Measurements from ENCODE around the gene RILPL2. TPM values are rescaled to one million over a fixed set of nuclear protein-coding genes. Genes with fewer than 3 reads are reported as not detected.

Gene RILPL2
- total and polyA plus RNA-seq, 2 experiments from 2014 or later: 1.4 to 2.0 TPM

- H3K4me3 ChIP-seq: no peak overlapping the region
- Mint-ChIP-seq H3K9me3 (no peaks in the 10 kb centered on the region; the same call in 2 of the 3 replicates), H3K36me3 (ENCODE audit: low read depth) (peaks cover 63% of the 10 kb centered on the region), H3K4me3 (no peak overlapping the region), H3K27ac (no peak overlapping the region), H3K27me3 (ENCODE audit: insufficient read depth, low read depth, poor library complexity) (peaks cover 26% of the 10 kb centered on the region), H3K4me1 (peaks cover 2% of the 10 kb centered on the region; the same call in 2 of the 3 replicates)
- H3K9me2 ChIP-seq (ENCODE audit: insufficient read depth): no peaks in the 10 kb centered on the region
- DNase-seq (ENCODE audit: low spot score): no peak
- no peak overlapping the region for H3K4me2 ChIP-seq
- H3K27ac ChIP-seq (ENCODE audit: low read depth): no peak overlapping the region
- peaks cover 7% of the 10 kb centered on the region; the same call in 1 of the 2 replicates for H3K27me3 ChIP-seq (ENCODE audit: insufficient read depth)
- H3F3A ChIP-seq (replicated peaks; ENCODE audit: low read depth): no peaks in the 10 kb centered on the region
- H3K79me2 ChIP-seq (replicated peaks; ENCODE audit: insufficient read depth): no peaks in the 10 kb centered on the region
- H4K20me1 ChIP-seq (replicated peaks; ENCODE audit: insufficient read depth): peaks cover 51% of the 10 kb centered on the region
- TF ChIP-seq CREB1 (CRISPR knock-in tag; IDR thresholded peaks at IDR 0.05; ENCODE audit: low read depth) (no peak), REST (IDR thresholded peaks at IDR 0.05; ENCODE audit: unreplicated experiment) (no peak), ZNF114 (CRISPR knock-in tag; IDR thresholded peaks at IDR 0.05) (no peak), NANOG (IDR thresholded peaks at IDR 0.05; ENCODE audit: borderline replicate concordance) (no peak), CTCF (conservative IDR thresholded peaks at IDR 0.05; ENCODE audit: low read depth in 2 of 2) (no peak), ZNF331 (CRISPR knock-in tag; IDR thresholded peaks at IDR 0.05; ENCODE audit: low read depth) (no peak), ZNF462 (CRISPR knock-in tag; IDR thresholded peaks at IDR 0.05) (no peak), ETS1 (IDR thresholded peaks at IDR 0.05) (no peak), STAT1 (IDR thresholded peaks at IDR 0.05; ENCODE audit: unreplicated experiment) (no peak), EZH2 (IDR thresholded peaks at IDR 0.05; ENCODE audit: low read depth, unreplicated experiment) (no peak), POLR2AphosphoS5 (IDR thresholded peaks at IDR 0.05; ENCODE audit: low read depth) (no peak), JUNB (IDR thresholded peaks at IDR 0.05; ENCODE audit: unreplicated experiment) (no peak), EZH2phosphoT487 (IDR thresholded peaks at IDR 0.05; ENCODE audit: unreplicated experiment) (no peak)
- H3K36me3 ChIP-seq (ENCODE audit: insufficient read depth): peaks cover 10% of the 10 kb centered on the region; the same call in 1 of the 2 replicates
- H3K4me1 ChIP-seq (ENCODE audit: insufficient read depth): no peaks in the 10 kb centered on the region
- ATAC-seq: no peak
- H2AFZ ChIP-seq: no peak overlapping the region
Measured at GRCh38 chr12:123396954-123397353, 39.5 kb downstream of the RILPL2 start.

Measured in GM23338 (cell line).